ENCODE measurements around the gene ERICH6B. TPM values are rescaled to one million over a fixed set of nuclear protein-coding genes. Genes with fewer than 3 reads are reported as not detected.
"Not testable (repeated sequence)": the region's sequence is repeated elsewhere in the genome, so short reads cannot be mapped to it uniquely, and the experiment has no call there.

Gene ERICH6B
- total RNA-seq, 4 donors from 2014 or later: not detected

GRCh38 chr13:45654633-45655349, 39.3 kb upstream of the ERICH6B start:
- 71% methylated on average over 5 of the region's 5 CpGs for WGBS

GRCh38 chr13:45645263-45645662, 29.7 kb upstream of the ERICH6B start:
- not testable (repeated sequence) for DNase-seq (ENCODE audit: low spot score in 2 of 2); H3K4me1 ChIP-seq; H3K27me3 ChIP-seq; H3K36me3 ChIP-seq; H3K4me3 ChIP-seq; H3K27ac ChIP-seq; H3K9me3 ChIP-seq
- no CpG with 5 or more reads among the region's 17 CpGs for WGBS

More at GRCh38 chr13:45654633-45655349, 39.3 kb upstream of the ERICH6B start:
- Histone ChIP-seq H3K27ac (no peak overlapping the region), H3K4me1 (no peaks in the 10 kb centered on the region), H3K9me3 (no peaks in the 10 kb centered on the region), H3K27me3 (no peaks in the 10 kb centered on the region), H3K36me3 (no peaks in the 10 kb centered on the region), H3K4me3 (no peak overlapping the region)
- TF ChIP-seq CTCF (IDR thresholded peaks at IDR 0.05) (no peak), POLR2AphosphoS5 (IDR thresholded peaks at IDR 0.05) (no peak), EP300 (IDR thresholded peaks at IDR 0.05) (no peak), POLR2A (IDR thresholded peaks at IDR 0.05) (no peak)
- DNase-seq (ENCODE audit: low spot score in 2 of 2): no peak

- H3K27me3 ChIP-seq; H3K27ac ChIP-seq; H3K4me1 ChIP-seq; H3K36me3 ChIP-seq; H3K9me3 ChIP-seq; DNase-seq (ENCODE audit: low spot score in 2 of 2); H3K4me3 ChIP-seq: not testable (repeated sequence)
- WGBS: 96% methylated on average over 1 of the region's 1 CpG
Measured at GRCh38 chr13:45642159-45642558, 26.6 kb upstream of the ERICH6B start.

DNA sequence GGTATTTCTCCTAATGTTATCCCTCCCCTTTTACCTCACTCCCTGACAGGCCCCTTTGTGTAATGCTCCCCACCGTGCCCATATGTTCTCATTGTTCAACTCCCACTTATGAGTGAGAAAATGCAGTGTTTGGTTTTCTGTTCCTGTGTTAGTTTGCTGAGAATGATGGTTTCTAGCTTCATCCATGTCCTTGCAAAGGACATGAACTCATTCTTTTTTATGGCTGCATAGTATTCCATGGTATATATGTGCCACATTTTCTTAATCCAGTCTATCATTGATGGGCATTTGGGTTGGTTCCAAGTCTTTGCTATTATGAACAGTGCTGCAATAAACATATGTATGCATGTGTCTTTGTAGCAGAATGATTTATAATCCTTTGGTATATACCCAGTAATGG, 19.8 kb upstream of the ERICH6B start:
- H3K4me3 ChIP-seq; H3K27ac ChIP-seq; H3K27me3 ChIP-seq; H3K36me3 ChIP-seq; H3K4me1 ChIP-seq; DNase-seq (ENCODE audit: low spot score in 2 of 2); H3K9me3 ChIP-seq: not testable (repeated sequence)
- 96% methylated on average over 1 of the region's 1 CpG for WGBS

GRCh38 chr13:45630791-45631190, 15.3 kb upstream of the ERICH6B start:
- no peaks in the 10 kb centered on the region for H3K27me3 ChIP-seq
- WGBS: 70% methylated on average over 7 of the region's 7 CpGs
- no peaks in the 10 kb centered on the region for H3K9me3 ChIP-seq
- DNase-seq (ENCODE audit: low spot score in 2 of 2): no peak
- H3K27ac ChIP-seq: no peak overlapping the region
- no peaks in the 10 kb centered on the region for H3K4me1 ChIP-seq
- no peak overlapping the region for H3K4me3 ChIP-seq
- no peak for TF ChIP-seq EP300 (IDR thresholded peaks at IDR 0.05)
- no peak for TF ChIP-seq POLR2A (IDR thresholded peaks at IDR 0.05)
- TF ChIP-seq POLR2AphosphoS5 (IDR thresholded peaks at IDR 0.05): no peak
- TF ChIP-seq CTCF (IDR thresholded peaks at IDR 0.05): no peak
- H3K36me3 ChIP-seq: no peaks in the 10 kb centered on the region

DNA sequence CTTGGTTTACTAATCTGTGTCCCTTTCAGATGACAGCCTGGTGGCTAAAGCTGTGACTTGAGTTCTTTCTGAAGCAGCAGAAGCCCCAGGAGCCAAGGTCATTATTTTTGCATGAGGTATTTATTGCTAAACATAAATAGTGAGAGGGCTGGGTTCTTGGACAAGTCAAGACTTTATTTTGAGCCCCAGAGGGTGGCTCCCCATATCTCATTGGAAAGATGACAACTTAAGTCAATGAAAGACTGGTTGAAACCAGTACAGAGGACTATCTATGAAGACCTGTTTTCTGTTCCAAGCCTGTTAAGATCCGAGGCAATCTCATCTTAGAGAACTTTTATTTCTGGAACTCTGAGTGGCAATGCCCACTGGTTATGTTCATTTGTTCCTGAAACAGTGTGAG, 14.4 kb upstream of the ERICH6B start:
- no peaks in the 10 kb centered on the region for H3K27me3 ChIP-seq
- no peak for TF ChIP-seq CTCF (IDR thresholded peaks at IDR 0.05)
- TF ChIP-seq POLR2A (IDR thresholded peaks at IDR 0.05): no peak
- TF ChIP-seq POLR2AphosphoS5 (IDR thresholded peaks at IDR 0.05): no peak
- no peak for TF ChIP-seq EP300 (IDR thresholded peaks at IDR 0.05)
- WGBS: 38% methylated on average over 1 of the region's 1 CpG
- H3K9me3 ChIP-seq: no peaks in the 10 kb centered on the region
- no peak for DNase-seq (ENCODE audit: low spot score in 2 of 2)
- H3K4me3 ChIP-seq: no peak overlapping the region
- H3K4me1 ChIP-seq: no peaks in the 10 kb centered on the region
- H3K27ac ChIP-seq: no peak overlapping the region
- H3K36me3 ChIP-seq: no peaks in the 10 kb centered on the region

DNA sequence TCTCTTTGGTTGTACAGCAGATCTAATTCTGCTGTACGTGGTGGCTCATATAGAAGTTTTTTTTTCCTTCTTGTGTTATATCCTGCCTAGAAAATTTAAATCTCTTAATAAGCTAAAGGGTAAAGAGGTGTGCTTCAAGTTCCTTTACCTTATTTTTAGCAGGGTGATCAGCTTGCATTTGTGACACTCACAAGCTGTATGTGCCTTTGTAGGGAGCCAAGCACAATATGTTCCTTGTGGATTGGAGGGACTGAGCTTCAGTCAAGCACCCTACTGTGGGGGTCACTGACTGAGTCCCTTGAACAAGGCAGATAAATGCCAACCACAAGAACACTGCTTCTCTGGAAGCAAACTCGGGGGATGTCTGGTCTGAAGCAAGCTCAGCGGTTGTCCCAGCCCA, 12.6 kb upstream of the ERICH6B start:
- Histone ChIP-seq H3K36me3 (no peaks in the 10 kb centered on the region), H3K4me3 (no peak overlapping the region), H3K27ac (no peak overlapping the region), H3K4me1 (no peaks in the 10 kb centered on the region), H3K27me3 (peaks cover 4% of the 10 kb centered on the region), H3K9me3 (no peaks in the 10 kb centered on the region)
- WGBS: 69% methylated on average over 1 of the region's 3 CpGs
- no peak for TF ChIP-seq POLR2AphosphoS5 (IDR thresholded peaks at IDR 0.05)
- TF ChIP-seq CTCF (IDR thresholded peaks at IDR 0.05): no peak
- TF ChIP-seq POLR2A (IDR thresholded peaks at IDR 0.05): no peak
- TF ChIP-seq EP300 (IDR thresholded peaks at IDR 0.05): no peak
- DNase-seq (ENCODE audit: low spot score in 2 of 2): no peak
